Osteocyte (in vitro differentiated cells): ENCODE measurements around the gene NKG7. TPM values are rescaled to one million over a fixed set of nuclear protein-coding genes. Genes with fewer than 3 reads are reported as not detected.

Experiments
- DNase-seq: peaks from one replicate; pipeline ENCODE4 v3.0.0; 2021; ENCODE audit warnings: mixed read lengths; ENCODE audit not compliant: unreplicated experiment; ENCODE audit errors: extremely low spot score
- H3K27ac Mint-ChIP-seq: one replicate; pipeline ENCODE4 v1.8.0; 2021; ENCODE audit warnings: mild to moderate bottlenecking, mixed read lengths; ENCODE audit not compliant: unreplicated experiment
- H3K27me3 Mint-ChIP-seq: one replicate; pipeline ENCODE4 v1.8.0; 2021; ENCODE audit warnings: mixed read lengths; ENCODE audit not compliant: unreplicated experiment
- H3K36me3 Mint-ChIP-seq: one replicate; pipeline ENCODE4 v1.8.0; 2021; ENCODE audit warnings: mixed read lengths; ENCODE audit not compliant: unreplicated experiment
- H3K4me1 Mint-ChIP-seq: one replicate; pipeline ENCODE4 v1.8.0; 2021; ENCODE audit warnings: mixed read lengths; ENCODE audit not compliant: unreplicated experiment
- H3K4me3 Mint-ChIP-seq: one replicate; pipeline ENCODE4 v1.8.0; 2021; ENCODE audit warnings: mild to moderate bottlenecking, moderate library complexity, mixed read lengths; ENCODE audit not compliant: unreplicated experiment
- H3K9me3 Mint-ChIP-seq: one replicate; pipeline ENCODE4 v1.8.0; 2021; ENCODE audit warnings: mixed read lengths; ENCODE audit not compliant: unreplicated experiment
- total RNA-seq: library from RNA; stranded (reverse); gene quantifications from 2 replicates; pipeline ENCODE4 v1.2.1, GENCODE V29; 2021
- TF ChIP-seq, protein P1 (sequence below): fragments of 200-600 bp; sonication (generic); IDR thresholded peaks from 2 replicates; pipeline ENCODE4 v1.5.0; 2021; ENCODE audit warnings: antibody characterized with exemption, mild to moderate bottlenecking, moderate library complexity

NKG7 gene
- total RNA-seq, 1 donor from 2014 or later, result not detected

DNA sequence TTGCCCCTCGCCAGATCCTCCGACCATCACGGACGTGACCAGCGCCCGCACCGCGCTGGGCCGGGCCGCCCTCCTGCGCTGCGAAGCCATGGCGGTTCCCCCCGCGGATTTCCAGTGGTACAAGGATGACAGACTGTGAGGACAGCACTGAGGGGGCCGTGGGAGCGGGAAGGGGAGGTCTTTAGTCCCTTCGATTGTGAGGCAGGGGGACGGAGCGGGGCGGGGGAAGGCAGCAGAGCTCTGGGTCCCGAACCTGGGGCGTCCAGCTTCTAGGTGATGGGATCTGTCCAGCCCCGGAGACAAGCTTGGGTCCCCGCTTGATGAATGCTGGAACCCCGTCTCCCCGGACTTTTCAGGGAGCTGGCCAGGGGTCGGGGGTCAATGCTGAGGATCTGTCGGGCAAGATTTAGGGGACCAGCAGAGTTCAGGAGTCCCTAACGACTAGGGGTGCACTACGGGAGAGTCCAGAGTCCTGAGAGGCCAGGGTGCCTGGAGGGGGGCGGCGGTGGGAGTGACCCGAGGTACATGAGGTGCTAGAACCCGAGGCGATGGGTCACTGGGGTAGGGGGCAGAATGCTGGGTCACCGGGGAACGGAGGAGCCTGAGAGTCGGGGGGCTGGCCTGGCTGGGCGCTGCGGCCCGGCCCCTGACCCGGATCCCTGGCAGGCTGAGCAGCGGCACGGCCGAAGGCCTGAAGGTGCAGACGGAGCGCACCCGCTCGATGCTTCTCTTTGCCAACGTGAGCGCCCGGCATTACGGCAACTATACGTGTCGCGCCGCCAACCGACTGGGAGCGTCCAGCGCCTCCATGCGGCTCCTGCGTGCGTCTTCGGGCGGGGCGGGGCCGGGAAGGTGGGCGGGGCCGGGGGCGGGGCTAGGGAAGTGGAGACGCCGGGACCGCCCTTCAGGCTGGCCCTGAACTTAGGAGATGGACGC lies 45.1 kb downstream of the NKG7 start:
- Mint-ChIP-seq H3K36me3 (peaks cover 8% of the 10 kb centered on the region), H3K4me3 (no peak overlapping the region)
- no peak for DNase-seq

DNA sequence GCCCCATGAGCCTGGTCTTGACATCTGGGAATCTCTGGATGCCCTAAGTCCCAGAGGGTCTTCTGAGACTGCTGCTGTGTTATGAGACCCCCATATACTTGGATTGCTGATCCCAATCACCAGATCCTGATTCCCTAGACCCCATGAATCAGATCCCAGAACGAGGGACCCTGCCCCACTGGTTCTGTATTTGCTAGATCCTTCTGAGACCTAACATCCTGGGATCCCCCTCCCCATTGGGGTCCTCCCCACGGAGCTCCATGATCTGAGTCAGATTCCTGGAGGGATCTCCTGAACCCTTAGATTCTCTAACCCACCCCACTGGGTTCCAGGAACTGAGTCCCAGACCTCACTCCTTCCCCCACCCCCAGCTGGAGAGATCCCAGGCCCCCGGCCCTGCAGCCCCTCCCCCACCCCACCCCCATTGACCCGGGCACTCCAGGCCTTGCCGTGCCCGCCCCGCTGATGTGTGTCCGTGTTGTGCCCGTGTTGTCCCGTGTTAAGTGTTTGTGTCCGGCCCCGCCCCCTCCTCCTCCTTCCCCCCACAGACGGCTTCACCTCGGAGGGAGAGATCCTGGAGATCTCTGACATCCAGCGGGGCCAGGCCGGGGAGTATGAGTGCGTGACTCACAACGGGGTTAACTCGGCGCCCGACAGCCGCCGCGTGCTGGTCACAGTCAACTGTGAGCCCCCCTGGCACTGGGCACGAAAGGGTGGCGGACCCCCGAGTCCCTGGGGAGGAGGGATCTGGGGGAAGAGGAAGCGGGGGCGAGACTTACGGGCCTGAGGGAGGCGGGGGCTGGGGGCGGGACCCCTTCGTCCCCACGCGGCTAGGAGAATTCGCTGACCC lies 46.0 kb downstream of the NKG7 start:
- DNase-seq, result no peak
- H3K9me3 Mint-ChIP-seq, result peaks cover 9% of the 10 kb centered on the region
- peaks cover 1% of the 10 kb centered on the region for H3K4me1 Mint-ChIP-seq
- H3K36me3 Mint-ChIP-seq, result peaks cover 3% of the 10 kb centered on the region
- no peak overlapping the region for H3K27ac Mint-ChIP-seq
- H3K27me3 Mint-ChIP-seq, result no peaks in the 10 kb centered on the region
- TF ChIP-seq, protein P1, sequence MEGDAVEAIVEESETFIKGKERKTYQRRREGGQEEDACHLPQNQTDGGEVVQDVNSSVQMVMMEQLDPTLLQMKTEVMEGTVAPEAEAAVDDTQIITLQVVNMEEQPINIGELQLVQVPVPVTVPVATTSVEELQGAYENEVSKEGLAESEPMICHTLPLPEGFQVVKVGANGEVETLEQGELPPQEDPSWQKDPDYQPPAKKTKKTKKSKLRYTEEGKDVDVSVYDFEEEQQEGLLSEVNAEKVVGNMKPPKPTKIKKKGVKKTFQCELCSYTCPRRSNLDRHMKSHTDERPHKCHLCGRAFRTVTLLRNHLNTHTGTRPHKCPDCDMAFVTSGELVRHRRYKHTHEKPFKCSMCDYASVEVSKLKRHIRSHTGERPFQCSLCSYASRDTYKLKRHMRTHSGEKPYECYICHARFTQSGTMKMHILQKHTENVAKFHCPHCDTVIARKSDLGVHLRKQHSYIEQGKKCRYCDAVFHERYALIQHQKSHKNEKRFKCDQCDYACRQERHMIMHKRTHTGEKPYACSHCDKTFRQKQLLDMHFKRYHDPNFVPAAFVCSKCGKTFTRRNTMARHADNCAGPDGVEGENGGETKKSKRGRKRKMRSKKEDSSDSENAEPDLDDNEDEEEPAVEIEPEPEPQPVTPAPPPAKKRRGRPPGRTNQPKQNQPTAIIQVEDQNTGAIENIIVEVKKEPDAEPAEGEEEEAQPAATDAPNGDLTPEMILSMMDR, result no peak
- H3K4me3 Mint-ChIP-seq, result no peak overlapping the region

More for the DNA sequence above, 45.1 kb downstream of the NKG7 start:
- peaks cover 15% of the 10 kb centered on the region for H3K9me3 Mint-ChIP-seq
- H3K27me3 Mint-ChIP-seq, result no peaks in the 10 kb centered on the region
- TF ChIP-seq, protein P1, result no peak
- peaks cover 1% of the 10 kb centered on the region for H3K4me1 Mint-ChIP-seq
- H3K27ac Mint-ChIP-seq, result no peak overlapping the region

DNA sequence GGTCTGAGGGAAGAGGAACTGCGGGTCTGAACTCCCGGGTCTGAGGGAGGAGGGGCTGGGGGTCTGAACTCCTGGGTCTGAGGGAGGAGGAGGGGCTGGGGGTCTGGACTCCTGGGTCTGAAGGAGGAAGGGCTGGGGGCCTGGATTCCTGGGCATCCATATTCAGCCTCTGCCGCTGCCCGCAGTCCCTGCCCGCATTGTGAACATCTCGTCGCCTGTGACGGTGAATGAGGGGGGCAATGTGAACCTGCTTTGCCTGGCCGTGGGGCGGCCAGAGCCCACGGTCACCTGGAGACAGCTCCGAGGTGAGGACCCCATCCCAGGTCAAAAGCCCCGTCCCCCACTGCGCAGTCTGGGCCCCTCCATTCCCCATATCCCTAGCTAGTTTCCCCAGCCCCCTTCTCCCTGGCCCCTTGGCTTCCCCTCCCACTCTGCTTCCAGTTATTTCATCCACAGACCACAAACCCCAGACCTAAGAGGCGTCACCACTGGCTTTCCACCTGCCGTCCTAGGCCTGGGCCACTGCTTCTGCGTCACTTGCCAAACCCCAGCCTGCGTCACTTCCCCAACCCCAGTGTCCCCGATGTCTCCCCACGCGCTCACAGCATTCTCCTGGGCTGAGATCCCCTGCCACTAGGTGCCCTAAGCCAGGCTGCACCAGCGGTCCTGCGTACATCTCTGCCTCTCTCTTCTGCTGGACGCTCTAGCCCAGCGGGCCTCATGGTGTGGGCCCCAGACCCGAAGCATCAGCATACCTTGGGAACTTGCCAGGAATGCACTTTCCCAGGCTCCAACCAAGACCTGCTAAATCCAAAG lies 47.1 kb downstream of the NKG7 start:
- H3K36me3 Mint-ChIP-seq, result no peaks in the 10 kb centered on the region
- TF ChIP-seq, protein P1, result no peak
- H3K4me3 Mint-ChIP-seq, result no peak overlapping the region
- peaks cover under 1% of the 10 kb centered on the region for H3K9me3 Mint-ChIP-seq
- H3K4me1 Mint-ChIP-seq, result peaks cover 1% of the 10 kb centered on the region
- DNase-seq, result no peak
- no peak overlapping the region for H3K27ac Mint-ChIP-seq
- no peaks in the 10 kb centered on the region for H3K27me3 Mint-ChIP-seq

DNA sequence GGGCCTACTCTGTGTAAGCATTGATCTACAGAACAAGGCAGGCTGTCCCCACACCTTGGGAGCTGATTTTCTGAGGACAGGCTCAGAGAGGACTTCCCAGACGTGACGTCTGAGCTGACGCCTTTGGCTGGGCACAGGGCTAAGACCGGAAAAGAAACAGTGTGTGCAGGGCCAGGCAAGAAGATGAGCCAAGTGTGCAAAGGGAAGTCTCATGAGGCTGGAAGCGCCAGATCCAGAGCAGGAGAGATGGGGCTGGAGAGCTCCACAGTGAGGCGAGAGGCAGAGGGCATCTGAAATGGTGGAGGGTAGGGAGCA lies 48.3 kb downstream of the NKG7 start:
- H3K36me3 Mint-ChIP-seq, result no peaks in the 10 kb centered on the region

More for the DNA sequence above, 48.3 kb downstream of the NKG7 start:
- H3K27ac Mint-ChIP-seq, result no peak overlapping the region
- no peak for DNase-seq
- peaks cover 1% of the 10 kb centered on the region for H3K4me1 Mint-ChIP-seq
- no peak overlapping the region for H3K4me3 Mint-ChIP-seq
- no peaks in the 10 kb centered on the region for H3K27me3 Mint-ChIP-seq
- TF ChIP-seq, protein P1, result no peak
- no peaks in the 10 kb centered on the region for H3K9me3 Mint-ChIP-seq
